GM06990 (cell line): ENCODE measurements around the gene SP140L.

Experiments
- DNase-seq: peaks from one replicate; pipeline ENCODE4 v3.0.0-alpha.2; 2011; ENCODE audit not compliant: insufficient read length; ENCODE audit errors: extremely low read depth
- H3K27me3 ChIP-seq: replicated peaks from 2 replicates; pipeline ENCODE4 v1.6.0; 2011; ENCODE audit warnings: low read length; ENCODE audit not compliant: control insufficient read depth, insufficient read depth
- H3K36me3 ChIP-seq: 2 replicates; pipeline ENCODE4 v1.5.1; 2011; ENCODE audit warnings: low read length; ENCODE audit not compliant: control insufficient read depth, insufficient read depth
- H3K4me3 ChIP-seq: replicated peaks from 2 replicates; pipeline ENCODE4 v1.5.1; 2011; ENCODE audit warnings: low read depth, mild to moderate bottlenecking, control low read depth, low read length
- CTCF ChIP-seq: IDR thresholded peaks from 2 replicates; pipeline ENCODE4 v1.5.1; 2011; ENCODE audit warnings: low read length, control low read depth, mild to moderate bottlenecking, inconsistent platforms; ENCODE audit not compliant: insufficient read depth, poor library complexity, severe bottlenecking

SP140L gene

GRCh38 chr2:230322561-230323384, 4.2 kb upstream of the SP140L start:
- H3K27me3 ChIP-seq, result no peaks in the 10 kb centered on the region
- H3K4me3 ChIP-seq, result no peak overlapping the region
- DNase-seq, result no peak
- no peaks in the 10 kb centered on the region for H3K36me3 ChIP-seq
- peak; percentile 31 for TF ChIP-seq CTCF

- no peak for DNase-seq
- Histone ChIP-seq H3K36me3 (no peaks in the 10 kb centered on the region), H3K4me3 (no peak overlapping the region), H3K27me3 (no peaks in the 10 kb centered on the region)
- TF ChIP-seq CTCF, result no peak
Observed at GRCh38 chr2:230323385-230324106, 3.4 kb upstream of the SP140L start.

- no peak for TF ChIP-seq CTCF
- Histone ChIP-seq H3K36me3 (no peaks in the 10 kb centered on the region), H3K4me3 (no peak overlapping the region), H3K27me3 (no peaks in the 10 kb centered on the region)
- no peak for DNase-seq
Observed at GRCh38 chr2:230324503-230324902, 2.5 kb upstream of the SP140L start.

- Histone ChIP-seq H3K36me3 (no peaks in the 10 kb centered on the region), H3K4me3 (no peak overlapping the region), H3K27me3 (no peaks in the 10 kb centered on the region)
- no peak for DNase-seq
- TF ChIP-seq CTCF, result no peak
Observed at GRCh38 chr2:230325316-230326243, 1.4 kb upstream of the SP140L start.

GRCh38 chr2:230327418-230328154, 593 bp downstream of the SP140L start:
- TF ChIP-seq CTCF, result no peak
- Histone ChIP-seq H3K4me3 (peak overlapping the region; percentile 69), H3K27me3 (no peaks in the 10 kb centered on the region), H3K36me3 (no peaks in the 10 kb centered on the region)
- DNase-seq, result no peak
